Heart left ventricle (tissue), 16 donors: ENCODE results near the gene OTP. TPM values are rescaled to one million over a fixed set of nuclear protein-coding genes. Genes with fewer than 3 reads are reported as not detected.
"Not testable (repeated sequence)": the region's sequence is repeated elsewhere in the genome, so short reads cannot be mapped to it uniquely, and the experiment has no call there.

Experiments
- ATAC-seq, 4 donors: fragments of 200-7000 bp; cut with Tn5 transposase; one replicate each; pipeline ENCODE4 v1.9.1; 2020 to 2022; ENCODE audit warnings: moderate library complexity in 4 of 4, mild to moderate bottlenecking in 3 of 4, moderate number of reproducible peaks in 1 of 4
- DNase-seq, 5 donors: peaks; one replicate each; pipeline ENCODE4 v3.0.0-alpha.2; 2020
- H3K27ac ChIP-seq, 12 donors: fragments of 200-600 bp; sonication (generic) in 4 of 12; one replicate each; pipeline versions ENCODE4 v1.5.0 to v1.8.0; 2016 to 2022; ENCODE audit warnings: mild to moderate bottlenecking in 2 of 12
- H3K27me3 ChIP-seq, 9 donors: fragments of 200-600 bp; sonication (generic) in 2 of 9; one replicate each; pipeline versions ENCODE4 v1.5.1 to v1.8.0; 2016 to 2022; ENCODE audit warnings: mild to moderate bottlenecking in 3 of 9
- H3K36me3 ChIP-seq, 9 donors: fragments of 200-600 bp; sonication (generic) in 2 of 9; one replicate each; pipeline versions ENCODE4 v1.5.0 to v1.8.0; 2018 to 2022; ENCODE audit warnings: mild to moderate bottlenecking in 2 of 9
- H3K4me1 ChIP-seq, 12 donors: fragments of 200-600 bp; sonication (generic) in 4 of 12; one replicate each; pipeline versions ENCODE4 v1.5.0 to v1.8.0; 2016 to 2022; ENCODE audit warnings: mild to moderate bottlenecking in 3 of 12
- H3K4me3 ChIP-seq, 12 donors: fragments of 200-600 bp; sonication (generic) in 4 of 12; one replicate each; pipeline versions ENCODE4 v1.5.0 to v1.8.0; 2017 to 2022; ENCODE audit warnings: mild to moderate bottlenecking in 9 of 12, moderate library complexity in 4 of 12
- H3K9me3 ChIP-seq, 12 donors: fragments of 200-600 bp; sonication (generic) in 4 of 12; one replicate each; pipeline versions ENCODE4 v1.5.0 to v1.8.0; 2016 to 2022; ENCODE audit warnings: mild to moderate bottlenecking in 1 of 12
- CTCF ChIP-seq, 12 donors: fragments of 200-600 bp; sonication (generic) in 4 of 12; IDR thresholded peaks; one replicate each; pipeline versions ENCODE4 v1.5.0 to v1.8.0; 2018 to 2022; ENCODE audit warnings: antibody characterized with exemption in 12 of 12, mild to moderate bottlenecking in 5 of 12
- POLR2A ChIP-seq, 2 donors: fragments of 450-650 bp; IDR thresholded peaks; one replicate each; pipeline ENCODE4 v1.6.1; 2017; ENCODE audit warnings: antibody characterized with exemption in 2 of 2, mild to moderate bottlenecking in 2 of 2, moderate library complexity in 2 of 2
- WGBS, 4 donors: extraction: QIAGEN DNeasy Blood & Tissue Kit in 2 of 4; methylation state at CpG; one replicate each; pipeline versions ENCODE4 v1.1.5 to v1.1.7; 2013 to 2018; 5-methylcytosine and 5-hydroxymethylcytosine counted together
- intact Hi-C, 10 donors: fragments of 100-400 bp; cut with DNase I; formaldehyde crosslinking; loops; one replicate each; pipeline versions ENCODE4 v1.11.1 to v1.14.2; 2022
- polyA plus RNA-seq, 2 donors: library from polyadenylated mRNA; stranded (reverse); fragments of 200-250 nt; gene quantifications; one replicate each; pipeline ENCODE4 v1.2.3, GENCODE V29; 2013
- total RNA-seq, 9 donors: library from RNA; depleted of rRNA in 2 of 9; stranded (reverse); fragments of >200 nt in 2 of 9; fragmentation: NEBNext Ultra II Directional in 3 of 9; extraction: Animal tissue kit (Norgen Biotek cat#: 25700) in 3 of 9; gene quantifications; one replicate each; pipeline versions ENCODE4 v1.1.0 to v1.2.4, GENCODE V29; 2016 to 2023
- donor health status: ischemic (EF 13 %, LVEDD 7.1; RV severe dilation, severe dysfunction).
- donor health status: healthy with polysubstance abuse.
- donor health status: DM: no; HTN: yes; CAD: no.
- donor health status: DM: no; HTN: no; CAD: no.
- donor health status: ischemic (EF 25% LVEDD 6.9; RV normal size, moderate dysfunction).
- donor health status: ischemic (EF 25% LVEDD 5.7; RV mildly dilated, moderate dysfunction).
- donor health status: healthy.
- donor health status: DM: yes; HTN: yes; CAD: no.
- donor health status: ischemic (EF 35%, LVEDD 5.7; RV mildly dilated, moderate dysfunction).
- donor health status: nonischemic (EF 11% LVEDD 7.7; RV severe dilation, severe dysfunction).
- donor health status: DM: yes; HTN: yes; CAD: no.
- donor health status: PGD.
- donor health status: ischemic (EF 29% LVEDD 5.4; RV normal size, mild dysfunction).
- donor health status: nonischemic (EF 23%, LVEDD 6.1; RV moderate dilation, normal function).

The OTP gene
- total and polyA plus RNA-seq, 11 donors: 0.06 TPM; not detected in 10

DNA sequence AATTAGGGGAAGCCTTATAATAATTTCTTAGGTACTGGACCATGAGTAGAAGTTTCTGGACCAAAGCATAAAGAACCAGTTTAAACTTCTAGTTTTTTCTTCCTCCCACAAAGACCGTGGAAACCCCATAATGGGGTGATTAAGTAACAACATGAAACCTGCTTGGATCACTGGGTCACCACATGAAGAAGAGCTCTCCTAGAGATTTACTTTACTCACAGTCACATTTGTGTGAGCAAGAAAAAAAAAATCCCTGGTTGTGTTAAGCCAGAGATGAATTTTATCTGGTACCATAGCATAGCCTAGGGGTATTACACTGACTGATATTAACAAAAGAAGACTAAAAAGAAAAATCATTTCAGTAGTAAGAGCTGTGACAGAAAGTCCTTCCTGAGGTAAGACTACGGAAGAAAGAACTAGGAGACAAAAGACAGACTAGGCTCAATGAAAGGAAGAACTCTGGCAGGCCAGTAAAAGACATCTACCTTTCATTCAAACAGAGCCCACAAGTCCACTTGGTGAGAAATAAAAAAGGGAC lies 15.2 kb downstream of the OTP start:
- Histone ChIP-seq H3K27ac (no peak overlapping the region), H3K9me3 (peaks cover 0 to 4% (median 0%) of the 10 kb centered on the region in 12 donors), H3K4me3 (no peak overlapping the region), H3K27me3 (peaks cover 9 to 96% (median 63%) of the 10 kb centered on the region in 9 donors), H3K36me3 (no peaks in the 10 kb centered on the region), H3K4me1 (peaks cover 0 to 4% (median 0%) of the 10 kb centered on the region in 12 donors)
- TF ChIP-seq POLR2A (IDR thresholded peaks at IDR 0.05): no peak
- no peak for TF ChIP-seq CTCF (IDR thresholded peaks at IDR 0.05)
- ATAC-seq (no peak), DNase-seq (no peak)
- intact Hi-C loops: no loop called here
- WGBS, 4 donors: 60 to 73% (median 68%) methylated on average over 2 of the region's 2 CpGs

DNA sequence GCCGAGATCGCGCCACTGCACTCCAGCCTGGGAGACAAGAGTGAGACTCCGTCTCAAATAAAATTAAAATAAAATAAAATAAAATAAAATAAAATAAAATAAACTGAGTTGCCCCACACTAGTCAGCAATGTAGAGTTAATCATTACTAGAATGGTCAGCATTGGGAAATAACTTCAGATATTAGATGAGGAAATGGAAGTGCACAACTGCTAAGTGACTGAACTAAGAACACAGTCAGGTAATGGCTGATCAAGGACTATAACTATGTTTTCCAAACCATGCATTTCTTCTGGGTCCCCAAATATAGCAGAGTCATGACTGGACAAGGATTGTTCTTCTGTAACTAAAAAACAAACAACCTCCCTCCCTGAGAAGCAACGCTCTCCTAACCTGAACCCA lies 17.1 kb downstream of the OTP start:
- Histone ChIP-seq H3K27me3 (peaks cover 0 to 78% (median 47%) of the 10 kb centered on the region in 9 donors), H3K36me3 (no peaks in the 10 kb centered on the region), H3K4me1 (no peaks in the 10 kb centered on the region), H3K27ac (no peak overlapping the region), H3K9me3 (peaks cover 0 to 3% (median 0%) of the 10 kb centered on the region in 12 donors), H3K4me3 (no peak overlapping the region)
- DNase-seq (no peak), ATAC-seq (no peak)
- no peak for TF ChIP-seq CTCF (IDR thresholded peaks at IDR 0.05)
- no peak for TF ChIP-seq POLR2A (IDR thresholded peaks at IDR 0.05)
- intact Hi-C loops: no loop called here
- 90 to 95% (median 93%) methylated on average over 5 of the region's 5 CpGs for WGBS, 4 donors

GRCh38 chr5:77620405-77620804 lies 18.1 kb downstream of the OTP start:
- no peaks in the 10 kb centered on the region for H3K9me3 ChIP-seq
- H3K4me1 ChIP-seq: no peaks in the 10 kb centered on the region
- intact Hi-C loops: no loop called here
- H3K27ac ChIP-seq: no peak overlapping the region
- peaks cover 0 to 67% (median 41%) of the 10 kb centered on the region in 9 donors for H3K27me3 ChIP-seq
- DNase-seq (no peak), ATAC-seq (no peak)
- 26 to 32% (median 29%) methylated on average over 4 of the region's 4 CpGs for WGBS, 4 donors
- TF ChIP-seq POLR2A (IDR thresholded peaks at IDR 0.05): no peak
- TF ChIP-seq CTCF (IDR thresholded peaks at IDR 0.05): no peak
- H3K36me3 ChIP-seq: no peaks in the 10 kb centered on the region
- no peak overlapping the region for H3K4me3 ChIP-seq

DNA sequence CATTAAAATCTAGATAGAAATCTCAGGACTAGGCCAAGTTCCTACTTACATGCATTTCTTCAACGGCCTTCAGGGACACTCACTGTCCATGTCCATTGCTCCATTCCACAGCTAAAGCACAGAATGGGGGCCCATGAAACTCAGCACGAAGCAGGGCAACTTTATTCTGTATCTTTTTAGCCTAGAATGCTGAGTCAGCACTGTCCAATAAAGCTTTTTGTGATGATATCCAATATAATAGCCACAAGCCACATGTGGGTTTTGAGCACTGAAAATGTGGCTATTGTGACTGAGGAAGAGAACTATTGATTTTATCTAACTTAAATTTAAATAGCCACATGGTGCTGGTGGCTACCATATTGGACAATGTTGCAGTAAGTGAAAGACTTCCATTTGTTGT lies 21.6 kb downstream of the OTP start:
- Histone ChIP-seq H3K27me3 (peaks cover 0 to 34% (median 17%) of the 10 kb centered on the region in 9 donors), H3K4me3 (no peak overlapping the region), H3K27ac (no peak overlapping the region), H3K4me1 (no peaks in the 10 kb centered on the region), H3K36me3 (no peaks in the 10 kb centered on the region), H3K9me3 (no peaks in the 10 kb centered on the region)
- 70 to 78% (median 72%) methylated on average over 2 of the region's 2 CpGs for WGBS, 4 donors
- ATAC-seq (no peak), DNase-seq (no peak)
- no peak for TF ChIP-seq POLR2A (IDR thresholded peaks at IDR 0.05)
- no peak for TF ChIP-seq CTCF (IDR thresholded peaks at IDR 0.05)
- intact Hi-C loops: no loop called here

DNA sequence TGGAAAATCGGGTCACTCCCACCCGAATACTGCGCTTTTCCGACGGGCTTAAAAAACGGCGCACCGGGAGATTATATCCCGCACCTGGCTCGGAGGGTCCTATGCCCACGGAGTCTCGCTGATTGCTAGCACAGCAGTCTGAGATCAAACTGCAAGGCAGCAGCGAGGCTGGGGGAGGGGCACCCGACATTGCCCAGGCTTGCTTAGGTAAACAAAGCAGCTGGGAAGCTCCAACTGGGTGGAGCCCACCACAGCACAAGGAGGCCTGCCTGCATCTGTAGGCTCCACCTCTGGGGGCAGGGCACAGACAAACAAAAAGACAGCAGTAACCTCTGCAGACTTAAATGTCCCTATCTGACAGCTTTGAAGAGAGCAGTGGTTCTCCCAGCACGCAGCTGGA lies 29.6 kb downstream of the OTP start:
- DNase-seq, intact Hi-C loops, H3K36me3 ChIP-seq, H3K4me1 ChIP-seq, ATAC-seq, H3K4me3 ChIP-seq, H3K9me3 ChIP-seq, H3K27ac ChIP-seq: not testable (repeated sequence)
- peaks cover 0 to 17% (median 0%) of the 10 kb centered on the region in 9 donors for H3K27me3 ChIP-seq
- 86 to 96% (median 90%) methylated on average over 14 to 15 of the region's 15 CpGs for WGBS, 4 donors
